GM19372 (cell line): Measurements from ENCODE around the gene AP4S1.
"Not testable (repeated sequence)": the region's sequence is repeated elsewhere in the genome, so short reads cannot be mapped to it uniquely, and the experiment has no call there.

Experiments used
- ATAC-seq: cut with Tn5 transposase; IDR thresholded peaks from one replicate; pipeline ENCODE4 v1.9.1; 2021; ENCODE audit warnings: mild to moderate bottlenecking, low read depth, moderate library complexity; ENCODE audit not compliant: unreplicated experiment

Gene AP4S1, protein sequence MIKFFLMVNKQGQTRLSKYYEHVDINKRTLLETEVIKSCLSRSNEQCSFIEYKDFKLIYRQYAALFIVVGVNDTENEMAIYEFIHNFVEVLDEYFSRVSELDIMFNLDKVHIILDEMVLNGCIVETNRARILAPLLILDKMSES

DNA sequence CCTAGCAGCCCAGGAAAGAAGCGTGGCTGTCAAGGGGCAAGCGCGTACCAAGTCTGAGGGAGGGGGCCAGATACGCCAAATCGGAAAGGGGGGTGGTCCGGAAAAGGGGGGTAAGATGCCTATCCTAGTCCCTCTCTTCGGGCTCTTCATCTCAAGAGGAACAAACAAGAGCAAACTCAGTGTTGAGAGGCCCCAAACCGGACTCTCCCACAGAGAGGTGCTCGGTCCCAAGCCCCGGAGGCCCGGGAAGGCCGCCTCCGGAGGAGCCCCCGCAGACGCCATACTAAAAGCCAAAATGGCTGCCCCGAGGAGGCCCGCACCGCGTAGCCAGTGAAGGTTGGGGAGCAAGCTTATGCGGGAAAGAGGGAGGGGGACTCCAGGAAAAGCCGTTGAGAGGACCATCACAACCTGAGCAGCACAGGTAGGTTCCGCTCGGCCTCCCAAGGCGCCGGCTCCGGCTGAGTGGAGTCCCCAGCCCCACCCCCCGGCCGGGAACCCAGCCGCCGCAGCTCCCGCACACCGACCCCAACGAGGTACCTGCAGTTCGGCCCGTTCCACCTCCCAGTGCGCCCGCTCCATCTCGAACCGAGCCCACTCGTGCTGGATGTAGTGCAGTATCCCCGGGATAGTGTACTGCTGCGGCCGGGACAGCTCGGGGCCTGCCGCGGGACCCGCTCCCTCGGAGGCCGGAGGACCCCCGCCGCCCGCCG is at the start of gene AP4S1:
AP4S1 (plus strand) TSS at position 283 of the 710 bp plus-strand sequence. CDS start 40,548 bp downstream, outside the sequence.
- peak; percentile 3 for ATAC-seq

DNA sequence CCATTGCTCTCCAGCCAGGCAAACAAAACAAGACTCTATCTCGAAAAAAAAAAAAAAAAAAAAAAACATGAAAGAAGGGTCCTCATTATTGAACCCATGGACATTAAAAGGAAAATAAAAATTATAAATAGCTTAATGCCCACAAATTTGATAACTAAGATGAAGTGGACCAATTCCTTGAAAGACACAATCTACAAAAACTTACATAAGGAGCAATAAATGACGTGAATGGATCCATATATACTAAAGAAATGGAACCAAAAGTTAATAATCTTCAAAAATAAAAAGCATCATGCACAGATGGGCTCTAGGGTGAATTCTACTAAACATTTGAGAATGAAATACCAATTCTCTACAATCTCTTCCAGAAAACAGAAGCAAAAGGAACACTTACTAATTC is 47.7 kb upstream of the AP4S1 start:
- no peak for ATAC-seq

DNA sequence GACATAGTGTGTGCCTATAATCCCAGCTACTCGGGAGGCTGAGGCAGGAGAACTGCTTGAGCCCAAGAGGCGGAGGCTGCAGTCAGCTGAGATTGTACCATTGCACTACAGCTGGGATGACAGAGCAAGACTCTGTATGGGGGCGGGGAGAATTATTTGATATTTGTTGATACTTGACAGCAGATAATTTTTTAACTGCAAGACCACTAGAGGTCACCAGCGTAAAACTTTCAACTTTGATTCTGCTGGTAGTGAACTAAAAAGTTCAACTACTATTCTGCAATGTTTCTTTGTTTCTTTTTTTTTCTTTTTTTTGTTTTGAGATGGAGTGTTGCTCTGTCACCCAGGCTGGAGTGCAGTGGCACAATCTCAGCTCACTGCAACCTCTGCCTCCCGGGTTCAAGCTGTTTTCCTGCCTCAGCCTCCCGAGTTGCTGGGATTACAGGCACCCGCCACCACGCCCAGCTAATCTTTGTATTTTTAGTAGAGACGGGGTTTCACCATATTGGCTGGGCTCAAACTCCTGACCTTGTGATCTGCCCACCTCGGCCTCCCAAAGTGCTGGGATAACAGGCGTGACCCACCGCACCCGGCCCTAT is 45.2 kb upstream of the AP4S1 start:
- ATAC-seq: not testable (repeated sequence)

- no peak for ATAC-seq
Measured at GRCh38 chr14:30980980-30981379, 44.5 kb upstream of the AP4S1 start.

- ATAC-seq: no peak
Measured at GRCh38 chr14:30982533-30982932, 42.9 kb upstream of the AP4S1 start.

DNA sequence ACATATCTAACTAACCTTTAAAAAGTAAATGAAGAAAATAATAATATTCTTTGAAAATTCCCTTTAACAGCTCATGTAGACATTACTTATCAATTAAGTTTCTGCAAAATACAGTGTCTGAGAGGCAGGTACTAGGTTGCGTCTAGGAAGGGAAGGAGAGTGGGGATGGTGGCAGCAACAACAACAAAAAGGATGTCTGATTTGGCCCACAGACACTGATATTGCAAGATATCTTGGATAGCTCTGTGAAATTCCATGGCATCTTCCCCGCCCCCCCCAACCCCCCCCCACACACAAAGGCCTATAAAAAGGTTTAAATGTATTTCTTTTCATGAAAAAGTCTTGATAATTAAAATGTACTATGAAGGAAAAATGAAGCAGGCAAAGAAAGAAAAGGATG is 41.6 kb upstream of the AP4S1 start:
- ATAC-seq: no peak

DNA sequence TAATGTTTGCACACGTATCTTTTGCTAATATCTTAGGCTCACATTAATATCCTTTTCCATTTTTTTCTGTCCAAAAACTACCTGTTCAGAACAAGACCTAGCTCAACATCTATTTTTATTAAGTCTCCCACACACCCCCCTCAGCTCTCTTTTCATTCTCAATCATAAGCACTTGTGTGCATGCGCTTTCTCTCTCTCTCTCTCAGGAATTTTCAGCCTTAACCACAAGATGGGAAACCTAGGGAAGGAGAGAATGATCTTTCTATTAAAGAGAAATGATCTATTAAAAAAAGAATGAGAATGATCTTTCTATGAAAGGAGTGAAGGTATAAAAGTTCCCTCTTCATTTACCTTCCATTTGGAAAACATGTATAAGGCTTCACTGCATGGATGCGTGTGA is 39.7 kb upstream of the AP4S1 start:
- no peak for ATAC-seq

- ATAC-seq: no peak
Measured at GRCh38 chr14:30988509-30988908, 36.9 kb upstream of the AP4S1 start.

DNA sequence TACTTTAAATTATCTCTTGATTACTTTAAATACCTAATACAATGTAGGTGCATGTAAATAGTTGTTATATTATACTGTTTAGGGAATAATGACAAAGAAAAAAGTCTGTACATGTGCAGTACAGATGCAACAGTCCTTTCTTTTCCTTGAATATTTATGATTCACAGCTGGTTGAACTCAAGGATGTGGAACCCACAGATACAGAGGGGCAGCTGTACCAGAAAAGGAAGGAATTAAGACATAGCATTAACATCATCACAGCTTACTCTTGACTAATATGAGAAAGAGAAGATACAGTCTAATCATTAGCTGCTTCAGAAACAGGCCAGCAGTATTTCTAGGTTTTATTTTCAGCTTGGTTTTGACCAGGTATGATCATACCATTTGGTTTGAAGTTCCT is 34.7 kb upstream of the AP4S1 start:
- no peak for ATAC-seq

DNA sequence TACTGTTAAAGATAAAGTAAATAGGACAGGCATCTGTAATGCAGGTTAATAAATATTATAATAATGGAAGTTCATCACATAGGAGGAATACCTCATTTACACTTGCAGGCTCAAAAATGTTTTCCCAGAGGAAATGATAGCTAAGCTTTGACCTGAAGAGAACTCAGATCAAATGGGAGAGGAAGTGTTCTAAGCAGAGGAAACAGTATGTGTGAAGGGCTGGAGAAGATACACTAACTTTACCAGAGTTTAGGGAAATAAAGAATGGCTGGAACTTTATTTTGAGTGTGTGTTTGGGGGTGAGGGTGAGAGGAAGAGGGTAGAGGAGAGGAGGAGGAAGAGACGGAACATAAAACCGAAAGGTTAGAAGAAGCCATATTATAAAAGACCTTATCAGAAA is 34.0 kb upstream of the AP4S1 start:
- no peak for ATAC-seq

DNA sequence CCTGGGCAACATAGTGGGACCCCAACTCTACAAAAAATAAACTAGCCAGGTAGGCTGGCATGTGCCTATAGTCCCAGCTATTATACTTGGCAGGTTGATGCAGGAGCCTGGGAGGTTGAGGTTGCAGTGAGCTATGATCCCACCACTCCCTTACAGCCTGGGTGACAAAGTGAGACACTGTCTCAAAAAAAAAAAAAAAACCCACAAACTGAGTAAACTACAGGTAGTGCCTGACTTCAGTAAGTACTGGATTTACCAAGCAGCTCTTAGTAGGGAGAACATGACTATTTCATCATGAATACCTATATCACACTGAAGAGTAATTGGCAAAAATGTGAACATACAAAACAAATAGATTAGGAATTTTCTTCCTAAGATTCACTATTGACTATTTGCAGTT is 32.4 kb upstream of the AP4S1 start:
- ATAC-seq: no peak

GRCh38 chr14:30994681-30995620 is 30.5 kb upstream of the AP4S1 start:
- no peak for ATAC-seq

GRCh38 chr14:30995689-30996088 is 29.8 kb upstream of the AP4S1 start:
- ATAC-seq: no peak

- ATAC-seq: no peak
Measured at GRCh38 chr14:30996892-30997659, 28.4 kb upstream of the AP4S1 start.

- no peak for ATAC-seq
Measured at GRCh38 chr14:30998100-30998706, 27.2 kb upstream of the AP4S1 start.

GRCh38 chr14:30999038-30999773 is 26.2 kb upstream of the AP4S1 start:
- ATAC-seq: no peak

- ATAC-seq: no peak
Measured at GRCh38 chr14:31000629-31001338, 24.7 kb upstream of the AP4S1 start.

DNA sequence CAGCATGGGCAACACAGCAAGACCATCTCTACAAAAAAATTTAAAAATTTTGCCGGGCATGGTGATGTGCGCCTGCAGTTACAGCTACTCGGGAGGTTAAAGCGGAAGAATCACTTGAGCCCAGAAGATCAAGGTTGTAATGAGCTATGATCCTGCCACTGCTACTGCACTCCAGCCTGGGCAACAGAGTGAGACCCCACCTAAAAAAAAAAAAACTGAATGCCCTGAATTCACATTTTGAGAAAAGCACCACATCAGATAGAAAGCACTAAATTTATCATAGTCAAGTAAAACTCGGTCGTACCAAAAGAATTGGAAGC is 24.1 kb upstream of the AP4S1 start:
- no peak for ATAC-seq

DNA sequence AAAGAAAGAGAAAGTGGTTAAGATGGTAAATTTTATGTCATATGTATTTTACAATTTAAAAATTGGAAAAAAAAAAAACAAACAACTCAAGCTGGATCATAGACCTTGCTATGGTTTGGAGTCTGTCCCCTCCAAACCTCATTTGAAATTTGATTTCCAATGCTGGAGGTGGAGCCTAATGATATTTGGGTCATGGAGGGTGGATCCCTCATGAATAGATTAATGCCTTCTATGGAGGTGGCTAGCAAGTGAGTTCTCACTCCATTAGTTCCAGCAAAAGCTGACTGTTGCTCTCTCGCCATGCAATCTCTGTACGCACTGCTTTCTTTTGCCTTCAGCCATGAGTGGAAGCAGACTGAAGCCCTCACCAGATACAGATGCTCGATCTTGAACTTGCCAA is 22.2 kb upstream of the AP4S1 start:
- ATAC-seq: no peak
